Uterus (tissue), 2 donors: ENCODE measurements around the gene SCAMP4.

Experiments
- CTCF ChIP-seq, 4 experiments: fragments of 200-600 bp in 2 of 4; fragments of 450-650 bp in 2 of 4; sonication (generic) in 2 of 4; IDR thresholded peaks; one replicate each; pipeline ENCODE4 v1.5.1; 2016 to 2019; ENCODE audit warnings: antibody characterized with exemption in 4 of 4, mild to moderate bottlenecking in 2 of 4, moderate library complexity in 1 of 4
- POLR2A ChIP-seq, 2 donors: fragments of 450-650 bp; IDR thresholded peaks; one replicate each; pipeline ENCODE4 v1.6.1; 2016; ENCODE audit warnings: antibody characterized with exemption in 2 of 2, mild to moderate bottlenecking in 1 of 2, moderate library complexity in 1 of 2

- TF ChIP-seq CTCF (IDR thresholded peaks at IDR 0.05) (no peak), POLR2A (IDR thresholded peaks at IDR 0.05) (no peak)
Measured at GRCh38 chr19:1871140-1871597, 34.0 kb upstream of the SCAMP4 start.
